Measurements from ENCODE around the gene ARF6.

GRCh38 chr14:49895480-49895879 lies 2.6 kb downstream of the ARF6 start:
- TF ChIP-seq CTCF (conservative IDR thresholded peaks at IDR 0.05) (no peak), ZFX (IDR thresholded peaks at IDR 0.05) (no peak)

All from C4-2B (cell line).